GM15510 (cell line): Measurements from ENCODE around the gene BCAS3.

Source experiments
- POLR2A ChIP-seq: IDR thresholded peaks from 3 replicates; pipeline ENCODE4 v1.6.1; 2011; ENCODE audit warnings: borderline replicate concordance; ENCODE audit not compliant: insufficient read length; ENCODE audit errors: extremely low read depth

BCAS3 gene

DNA sequence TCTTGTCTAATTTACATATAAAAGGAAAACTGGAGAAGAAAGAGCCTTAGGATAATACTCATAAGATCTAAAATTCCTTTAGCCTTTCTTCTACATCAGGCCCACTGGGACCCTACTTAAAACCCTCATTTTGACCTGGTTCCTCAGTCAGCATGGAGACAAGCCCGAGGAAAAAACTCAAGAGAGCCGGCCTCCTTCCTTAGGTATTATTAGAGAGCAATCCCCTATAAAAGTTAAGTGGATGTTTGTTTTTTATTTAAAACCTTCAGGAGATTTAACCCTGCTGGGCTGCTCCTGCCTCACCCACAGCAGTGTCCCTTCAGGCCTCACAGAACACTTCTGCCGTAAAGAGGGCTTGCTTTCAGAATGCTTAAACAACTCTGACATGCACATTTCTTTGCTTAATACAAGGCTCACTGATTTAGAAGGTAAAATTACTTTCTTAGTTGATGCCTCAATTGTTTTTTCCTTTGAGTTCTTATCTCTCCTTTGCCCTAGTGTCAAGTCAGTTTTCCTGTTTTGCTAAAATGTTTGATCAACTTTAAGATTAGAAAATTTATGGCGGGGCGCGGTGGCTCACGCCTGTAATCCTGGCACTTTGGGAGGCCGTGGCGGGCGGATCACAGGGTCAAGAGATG lies 576.4 kb downstream of the BCAS3 start:
- no peak for TF ChIP-seq POLR2A

DNA sequence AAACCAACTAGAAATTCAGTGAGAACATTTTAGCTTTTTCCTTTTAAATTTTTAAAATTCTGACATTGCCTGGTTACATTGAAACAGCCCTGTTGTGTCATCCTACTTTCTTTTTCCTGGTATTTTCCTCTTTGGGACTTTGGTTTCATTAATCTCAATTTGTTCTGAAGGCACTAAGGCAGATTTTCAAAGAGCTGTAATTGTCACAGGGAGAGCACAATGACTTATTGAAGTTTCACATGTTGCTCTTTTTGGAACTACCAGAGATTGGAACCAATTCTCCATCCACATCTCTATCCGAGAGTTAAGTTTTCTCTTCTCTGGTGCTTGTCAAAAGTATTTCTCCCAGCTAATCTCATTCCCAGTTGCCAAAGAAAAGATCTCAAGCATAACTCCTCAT lies 577.3 kb downstream of the BCAS3 start:
- TF ChIP-seq POLR2A = no peak

- no peak for TF ChIP-seq POLR2A
Observed at GRCh38 chr17:61255647-61256046, 578.0 kb downstream of the BCAS3 start.

- no peak for TF ChIP-seq POLR2A
Observed at GRCh38 chr17:61259360-61259759, 581.7 kb downstream of the BCAS3 start.

- TF ChIP-seq POLR2A = no peak
Observed at GRCh38 chr17:61260071-61260797, 582.6 kb downstream of the BCAS3 start.

- TF ChIP-seq POLR2A = no peak
Observed at GRCh38 chr17:61261001-61261637, 583.5 kb downstream of the BCAS3 start.

DNA sequence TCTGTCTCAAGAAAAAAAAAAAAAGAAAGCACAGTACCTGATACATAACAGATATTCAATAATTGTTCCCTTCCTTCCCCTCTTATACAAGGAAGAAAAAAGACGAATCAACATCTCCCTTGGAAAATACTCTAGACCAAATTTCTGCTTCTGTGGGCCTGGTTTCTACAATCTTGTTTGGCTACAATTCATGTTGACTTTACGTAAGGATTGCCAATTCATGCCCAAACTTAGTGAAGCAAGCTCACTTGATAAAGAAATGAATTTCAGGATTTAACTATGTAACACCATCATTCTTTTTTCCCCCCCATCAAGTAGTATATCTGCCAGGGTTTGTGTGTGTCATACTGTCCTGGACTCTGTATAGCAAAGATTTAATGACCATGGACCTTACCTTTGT lies 587.7 kb downstream of the BCAS3 start:
- TF ChIP-seq POLR2A = no peak

- TF ChIP-seq POLR2A = no peak
Observed at GRCh38 chr17:61267847-61268246, 590.2 kb downstream of the BCAS3 start.

- no peak for TF ChIP-seq POLR2A
Observed at GRCh38 chr17:61275395-61275794, 597.7 kb downstream of the BCAS3 start.

- no peak for TF ChIP-seq POLR2A
Observed at GRCh38 chr17:61276806-61277205, 599.2 kb downstream of the BCAS3 start.

DNA sequence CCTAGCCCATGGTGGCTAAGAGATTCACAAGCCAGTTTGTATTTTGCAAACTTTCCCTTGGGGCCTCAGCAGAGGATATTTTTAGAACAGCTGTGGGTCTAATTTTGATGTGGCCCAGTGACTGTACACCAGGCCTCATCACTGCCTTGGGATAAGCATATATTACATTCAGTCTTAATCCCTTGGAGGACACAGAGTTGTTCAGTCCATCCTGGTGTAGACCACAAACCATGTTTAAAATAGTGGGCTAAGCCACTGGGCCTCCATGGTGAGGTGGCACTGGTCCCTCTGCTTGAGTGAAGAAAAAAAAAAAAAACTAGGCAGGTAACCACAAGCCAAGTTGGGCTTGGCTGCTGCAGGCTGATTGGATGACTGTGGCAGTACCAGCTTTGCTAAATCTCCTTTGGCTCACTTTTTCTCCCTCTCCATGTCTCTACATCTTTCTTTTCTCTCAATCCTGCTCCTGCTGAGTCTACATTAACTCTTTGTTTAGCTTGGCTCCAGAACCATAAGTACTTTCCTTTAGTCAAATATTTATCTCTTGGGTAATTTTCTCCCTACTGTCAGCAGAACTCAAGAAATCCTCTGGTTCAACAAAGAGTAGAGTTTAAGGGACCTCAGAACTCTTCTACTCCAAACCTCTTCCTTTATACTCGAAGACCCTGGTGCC lies 602.0 kb downstream of the BCAS3 start:
- TF ChIP-seq POLR2A = no peak

- no peak for TF ChIP-seq POLR2A
Observed at GRCh38 chr17:61280338-61280737, 602.7 kb downstream of the BCAS3 start.

GRCh38 chr17:61280851-61281250 lies 603.2 kb downstream of the BCAS3 start:
- TF ChIP-seq POLR2A = no peak

DNA sequence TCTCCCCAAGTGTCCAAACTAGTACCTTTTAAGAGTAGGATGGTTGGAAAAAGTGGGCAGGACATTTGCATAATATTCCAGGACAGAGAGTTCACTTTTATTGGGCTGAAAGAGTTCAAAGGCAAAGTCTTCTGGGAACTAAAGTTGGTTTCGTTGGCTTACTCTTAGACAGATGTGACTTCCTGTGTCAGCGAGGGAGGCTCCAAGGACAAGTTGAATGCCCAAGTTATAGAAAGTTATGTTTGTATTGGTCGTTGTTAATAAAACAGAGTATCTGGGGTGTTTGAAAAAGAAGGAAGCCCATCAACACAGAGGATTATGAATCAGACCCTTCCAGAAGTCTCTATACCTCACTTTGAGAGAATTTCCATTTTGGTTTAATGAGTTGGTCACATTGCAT lies 604.7 kb downstream of the BCAS3 start:
- TF ChIP-seq POLR2A = no peak

DNA sequence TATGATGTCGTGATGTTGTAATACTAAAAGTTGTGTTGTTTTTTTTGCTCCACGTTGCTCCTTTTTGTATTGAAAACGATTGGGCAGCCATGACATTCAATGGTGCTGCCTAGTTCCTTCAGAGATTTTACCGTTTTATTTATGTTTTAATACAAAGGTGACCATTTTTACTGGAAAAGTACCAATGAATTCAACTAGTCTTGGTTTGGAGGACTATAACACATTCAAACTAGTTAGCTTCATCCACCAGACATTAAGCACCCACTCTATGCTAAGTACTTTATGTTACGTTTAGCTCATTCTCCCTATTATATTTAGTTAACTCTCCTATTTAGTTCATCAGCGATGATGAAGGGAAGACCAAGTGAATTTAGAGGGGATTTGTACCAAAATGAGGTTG lies 605.4 kb downstream of the BCAS3 start:
- TF ChIP-seq POLR2A = no peak

GRCh38 chr17:61284174-61284573 lies 606.5 kb downstream of the BCAS3 start:
- no peak for TF ChIP-seq POLR2A

GRCh38 chr17:61284746-61285145 lies 607.1 kb downstream of the BCAS3 start:
- no peak for TF ChIP-seq POLR2A
